ENCODE measurements around the gene EBP. TPM values are rescaled to one million over a fixed set of nuclear protein-coding genes. Genes with fewer than 3 reads are reported as not detected.

Gene EBP
- total and polyA plus RNA-seq, 4 donors = 41.5 to 254 (median 158) TPM

GRCh38 chrX:48530736-48531135 lies 9.1 kb downstream of the EBP start:
- Histone ChIP-seq H3K9me3 (ENCODE audit: control insufficient read depth in 4 of 4, insufficient read depth in 3 of 4, low read length in 3 of 4) (peaks cover 0 to 6% (median under 1%) of the 10 kb centered on the region in 4 donors), H3K36me3 (ENCODE audit: control insufficient read depth in 4 of 4, insufficient read depth in 4 of 4, low read length in 4 of 4) (peaks cover 0 to 10% (median 3%) of the 10 kb centered on the region in 4 donors), H3K27me3 (ENCODE audit: control insufficient read depth in 3 of 3, insufficient read depth in 3 of 3, low read length in 2 of 3) (no peaks in the 10 kb centered on the region), H3K27ac (ENCODE audit: low read depth in 1 of 2, low read length in 1 of 2) (peak overlapping the region; percentile 28 to 89), H3K4me3 (no peak overlapping the region), H3K9ac (ENCODE audit: insufficient read depth in 1 of 2, low read length in 2 of 2) (no peak overlapping the region), H3K4me1 (ENCODE audit: control insufficient read depth in 5 of 5, insufficient read depth in 5 of 5, low read length in 5 of 5) (no peaks in the 10 kb centered on the region)
- TF ChIP-seq CTCF (IDR thresholded peaks at IDR 0.05; ENCODE audit: control extremely low read depth, extremely low read depth) = no peak
- no peak for ATAC-seq (ENCODE audit: insufficient read depth, low FRiP score)
- no peak for DNase-seq
- 84 to 98% methylated on average over 3 of the region's 3 CpGs for WGBS, 2 donors

- Histone ChIP-seq H3K27me3 (ENCODE audit: control insufficient read depth in 3 of 3, insufficient read depth in 3 of 3, low read length in 2 of 3) (no peaks in the 10 kb centered on the region), H3K4me1 (ENCODE audit: control insufficient read depth in 5 of 5, insufficient read depth in 5 of 5, low read length in 5 of 5) (no peaks in the 10 kb centered on the region), H3K4me3 (no peak overlapping the region), H3K36me3 (ENCODE audit: control insufficient read depth in 4 of 4, insufficient read depth in 4 of 4, low read length in 4 of 4) (peaks cover 0 to 10% (median 3%) of the 10 kb centered on the region in 4 donors), H3K9ac (ENCODE audit: insufficient read depth in 1 of 2, low read length in 2 of 2) (no peak overlapping the region), H3K9me3 (ENCODE audit: control insufficient read depth in 4 of 4, insufficient read depth in 3 of 4, low read length in 3 of 4) (peaks cover 0 to 6% (median under 1%) of the 10 kb centered on the region in 4 donors), H3K27ac (ENCODE audit: low read depth in 1 of 2, low read length in 1 of 2) (peak overlapping the region; percentile 54 to 94)
- DNase-seq (no peak), ATAC-seq (ENCODE audit: insufficient read depth, low FRiP score) (peak; percentile 50)
- no peak for TF ChIP-seq CTCF (IDR thresholded peaks at IDR 0.05; ENCODE audit: control extremely low read depth, extremely low read depth)
- 60 to 77% methylated on average over 5 of the region's 5 CpGs for WGBS, 2 donors
Observed at GRCh38 chrX:48531358-48531959, 9.9 kb downstream of the EBP start.

- peaks cover 0 to 6% (median 0%) of the 10 kb centered on the region in 4 donors for H3K36me3 ChIP-seq (ENCODE audit: control insufficient read depth in 4 of 4, insufficient read depth in 4 of 4, low read length in 4 of 4)
- WGBS, 2 donors = 64 to 90% methylated on average over 1 of the region's 1 CpG
- no peak overlapping the region for H3K9ac ChIP-seq (ENCODE audit: insufficient read depth in 1 of 2, low read length in 2 of 2)
- H3K9me3 ChIP-seq (ENCODE audit: control insufficient read depth in 4 of 4, insufficient read depth in 3 of 4, low read length in 3 of 4) = peaks cover 0 to 6% (median under 1%) of the 10 kb centered on the region in 4 donors
- H3K4me1 ChIP-seq (ENCODE audit: control insufficient read depth in 5 of 5, insufficient read depth in 5 of 5, low read length in 5 of 5) = no peaks in the 10 kb centered on the region
- H3K27ac ChIP-seq (ENCODE audit: low read depth in 1 of 2, low read length in 1 of 2) = peak overlapping the region in 1 of 2 donors; percentile 94
- no peak for DNase-seq
- no peak for ATAC-seq (ENCODE audit: insufficient read depth, low FRiP score)
- no peak overlapping the region for H3K4me3 ChIP-seq
- no peak for TF ChIP-seq CTCF (IDR thresholded peaks at IDR 0.05; ENCODE audit: control extremely low read depth, extremely low read depth)
- no peaks in the 10 kb centered on the region for H3K27me3 ChIP-seq (ENCODE audit: control insufficient read depth in 3 of 3, insufficient read depth in 3 of 3, low read length in 2 of 3)
Observed at GRCh38 chrX:48532161-48532560, 10.6 kb downstream of the EBP start.
